Measurements from ENCODE around the gene AIDA.

AIDA gene

GRCh38 chr1:222629921-222630535 lies 82.3 kb downstream of the AIDA start:
- no peak overlapping the region for H2BK15ac ChIP-seq (replicated peaks; ENCODE audit: low read depth)
- H3K23ac ChIP-seq (ENCODE audit: low read length), result no peak overlapping the region
- H3K79me1 ChIP-seq (ENCODE audit: low read length), result no peaks in the 10 kb centered on the region
- no peak overlapping the region for H3K9ac ChIP-seq (ENCODE audit: low read length)
- H4K5ac ChIP-seq (ENCODE audit: low read length), result no peak overlapping the region
- no peak for DNase-seq
- no peak overlapping the region for H3K4ac ChIP-seq (ENCODE audit: low read depth, low read length)
- no peak overlapping the region for H2BK5ac ChIP-seq (ENCODE audit: low read length)
- H3K18ac ChIP-seq (ENCODE audit: low read length), result no peak overlapping the region
- H3K27me3 ChIP-seq (ENCODE audit: insufficient read depth, low read length, poor library complexity), result no peaks in the 10 kb centered on the region
- H3K36me3 ChIP-seq (ENCODE audit: control insufficient read depth, insufficient read depth, low read length), result peaks cover 16% of the 10 kb centered on the region
- no peak overlapping the region for H2AK5ac ChIP-seq (ENCODE audit: low read length)
- H3K56ac ChIP-seq (ENCODE audit: low read length), result no peak overlapping the region
- H3K27ac ChIP-seq (ENCODE audit: low read depth, low read length), result no peak overlapping the region
- H4K8ac ChIP-seq (ENCODE audit: low read depth, low read length), result no peak overlapping the region
- no peaks in the 10 kb centered on the region for H3K79me2 ChIP-seq (ENCODE audit: control insufficient read depth, insufficient read depth, low read length)
- no peak overlapping the region for H2BK120ac ChIP-seq (ENCODE audit: low read depth, low read length)
- H3K4me2 ChIP-seq (ENCODE audit: low read length), result no peak overlapping the region
- WGBS (ENCODE audit: extremely low coverage, insufficient coverage, low lambda C conversion rate), result no CpG with 5 or more reads among the region's 7 CpGs
- H3K4me1 ChIP-seq (ENCODE audit: control insufficient read depth, low read depth, low read length), result no peaks in the 10 kb centered on the region
- H3K4me3 ChIP-seq (ENCODE audit: low read length), result no peak overlapping the region

DNA sequence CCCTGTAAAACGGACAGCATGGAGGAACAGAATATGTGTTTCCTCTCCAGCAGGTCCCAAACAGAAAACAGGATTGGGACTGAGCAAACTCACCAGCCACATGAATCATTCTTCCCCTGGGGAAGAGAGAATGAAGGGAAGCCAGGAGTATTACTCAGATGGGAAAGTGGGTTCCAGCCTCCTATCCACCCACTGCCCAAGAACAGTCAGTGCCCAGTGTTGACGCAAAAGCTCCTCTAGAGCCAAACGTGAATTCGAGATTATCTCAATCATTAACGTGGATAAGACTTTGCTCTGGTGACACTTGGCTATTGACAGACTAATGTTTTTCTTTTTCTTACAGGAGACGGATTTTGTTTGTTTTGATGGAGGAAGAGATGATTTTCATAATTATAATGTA lies 85.1 kb downstream of the AIDA start:
- H3K36me3 ChIP-seq (ENCODE audit: control insufficient read depth, insufficient read depth, low read length), result peaks cover 14% of the 10 kb centered on the region
- H3K4me1 ChIP-seq (ENCODE audit: control insufficient read depth, low read depth, low read length), result no peaks in the 10 kb centered on the region
- no peak for DNase-seq
- no peak overlapping the region for H2BK120ac ChIP-seq (ENCODE audit: low read depth, low read length)
- no peak overlapping the region for H3K4me2 ChIP-seq (ENCODE audit: low read length)
- H3K79me2 ChIP-seq (ENCODE audit: control insufficient read depth, insufficient read depth, low read length), result no peaks in the 10 kb centered on the region
- H2AK5ac ChIP-seq (ENCODE audit: low read length), result no peak overlapping the region
- H2BK15ac ChIP-seq (replicated peaks; ENCODE audit: low read depth), result no peak overlapping the region
- no peak overlapping the region for H3K9ac ChIP-seq (ENCODE audit: low read length)
- H3K4me3 ChIP-seq (ENCODE audit: low read length), result no peak overlapping the region
- H3K23ac ChIP-seq (ENCODE audit: low read length), result no peak overlapping the region
- WGBS (ENCODE audit: extremely low coverage, insufficient coverage, low lambda C conversion rate), result 100% methylated on average over 1 of the region's 6 CpGs
- no peak overlapping the region for H3K56ac ChIP-seq (ENCODE audit: low read length)
- no peak overlapping the region for H4K5ac ChIP-seq (ENCODE audit: low read length)
- H4K8ac ChIP-seq (ENCODE audit: low read depth, low read length), result no peak overlapping the region
- H3K27ac ChIP-seq (ENCODE audit: low read depth, low read length), result no peak overlapping the region
- H3K79me1 ChIP-seq (ENCODE audit: low read length), result no peaks in the 10 kb centered on the region
- H3K27me3 ChIP-seq (ENCODE audit: insufficient read depth, low read length, poor library complexity), result no peaks in the 10 kb centered on the region
- no peak overlapping the region for H2BK5ac ChIP-seq (ENCODE audit: low read length)
- no peak overlapping the region for H3K18ac ChIP-seq (ENCODE audit: low read length)
- no peak overlapping the region for H3K4ac ChIP-seq (ENCODE audit: low read depth, low read length)

DNA sequence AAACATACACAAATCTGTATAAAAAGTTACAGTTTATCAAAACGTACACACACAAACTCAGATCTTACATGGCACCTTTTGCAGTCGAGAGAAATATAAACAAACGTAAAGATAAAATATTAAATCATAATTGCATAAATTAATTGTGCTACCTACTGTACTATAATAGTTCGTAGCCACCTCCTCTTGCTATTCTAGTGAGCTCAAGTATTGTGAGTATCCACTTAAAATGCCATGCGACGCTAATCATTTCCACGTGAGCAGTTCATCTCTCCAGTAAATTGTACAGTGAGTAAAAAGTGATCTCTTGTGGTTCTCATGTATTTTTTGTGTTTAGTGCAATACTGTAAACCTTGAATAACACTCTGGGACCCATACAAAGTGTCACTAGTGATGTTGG lies 88.1 kb downstream of the AIDA start:
- H3K18ac ChIP-seq (ENCODE audit: low read length), result no peak overlapping the region
- WGBS (ENCODE audit: extremely low coverage, insufficient coverage, low lambda C conversion rate), result no CpG with 5 or more reads among the region's 7 CpGs
- H3K36me3 ChIP-seq (ENCODE audit: control insufficient read depth, insufficient read depth, low read length), result peaks cover 8% of the 10 kb centered on the region
- H3K4me3 ChIP-seq (ENCODE audit: low read length), result no peak overlapping the region
- H3K9ac ChIP-seq (ENCODE audit: low read length), result no peak overlapping the region
- peaks cover 4% of the 10 kb centered on the region for H3K79me1 ChIP-seq (ENCODE audit: low read length)
- H3K56ac ChIP-seq (ENCODE audit: low read length), result no peak overlapping the region
- H3K23ac ChIP-seq (ENCODE audit: low read length), result no peak overlapping the region
- H2BK5ac ChIP-seq (ENCODE audit: low read length), result no peak overlapping the region
- H2BK120ac ChIP-seq (ENCODE audit: low read depth, low read length), result no peak overlapping the region
- H4K8ac ChIP-seq (ENCODE audit: low read depth, low read length), result no peak overlapping the region
- H3K4ac ChIP-seq (ENCODE audit: low read depth, low read length), result no peak overlapping the region
- no peak overlapping the region for H3K27ac ChIP-seq (ENCODE audit: low read depth, low read length)
- no peaks in the 10 kb centered on the region for H3K27me3 ChIP-seq (ENCODE audit: insufficient read depth, low read length, poor library complexity)
- no peak overlapping the region for H4K5ac ChIP-seq (ENCODE audit: low read length)
- DNase-seq, result no peak
- H3K4me1 ChIP-seq (ENCODE audit: control insufficient read depth, low read depth, low read length), result peaks cover 4% of the 10 kb centered on the region
- H2AK5ac ChIP-seq (ENCODE audit: low read length), result no peak overlapping the region
- H3K4me2 ChIP-seq (ENCODE audit: low read length), result no peak overlapping the region
- H2BK15ac ChIP-seq (replicated peaks; ENCODE audit: low read depth), result no peak overlapping the region
- peaks cover 9% of the 10 kb centered on the region for H3K79me2 ChIP-seq (ENCODE audit: control insufficient read depth, insufficient read depth, low read length)

- no peak overlapping the region for H3K4me3 ChIP-seq (ENCODE audit: low read length)
- H3K79me2 ChIP-seq (ENCODE audit: control insufficient read depth, insufficient read depth, low read length), result peaks cover 12% of the 10 kb centered on the region
- peaks cover 4% of the 10 kb centered on the region for H3K4me1 ChIP-seq (ENCODE audit: control insufficient read depth, low read depth, low read length)
- no peak overlapping the region for H4K5ac ChIP-seq (ENCODE audit: low read length)
- H4K8ac ChIP-seq (ENCODE audit: low read depth, low read length), result no peak overlapping the region
- H3K18ac ChIP-seq (ENCODE audit: low read length), result no peak overlapping the region
- H2BK15ac ChIP-seq (replicated peaks; ENCODE audit: low read depth), result no peak overlapping the region
- H3K4ac ChIP-seq (ENCODE audit: low read depth, low read length), result no peak overlapping the region
- no peak overlapping the region for H2AK5ac ChIP-seq (ENCODE audit: low read length)
- DNase-seq, result no peak
- no peak overlapping the region for H3K23ac ChIP-seq (ENCODE audit: low read length)
- peaks cover 1% of the 10 kb centered on the region for H3K36me3 ChIP-seq (ENCODE audit: control insufficient read depth, insufficient read depth, low read length)
- H3K27ac ChIP-seq (ENCODE audit: low read depth, low read length), result no peak overlapping the region
- no peak overlapping the region for H3K56ac ChIP-seq (ENCODE audit: low read length)
- H3K79me1 ChIP-seq (ENCODE audit: low read length), result peaks cover 4% of the 10 kb centered on the region
- H2BK5ac ChIP-seq (ENCODE audit: low read length), result no peak overlapping the region
- H3K27me3 ChIP-seq (ENCODE audit: insufficient read depth, low read length, poor library complexity), result no peaks in the 10 kb centered on the region
- no peak overlapping the region for H2BK120ac ChIP-seq (ENCODE audit: low read depth, low read length)
- no peak overlapping the region for H3K9ac ChIP-seq (ENCODE audit: low read length)
- no peak overlapping the region for H3K4me2 ChIP-seq (ENCODE audit: low read length)
Observed at GRCh38 chr1:222623458-222623857, 88.8 kb downstream of the AIDA start.

DNA sequence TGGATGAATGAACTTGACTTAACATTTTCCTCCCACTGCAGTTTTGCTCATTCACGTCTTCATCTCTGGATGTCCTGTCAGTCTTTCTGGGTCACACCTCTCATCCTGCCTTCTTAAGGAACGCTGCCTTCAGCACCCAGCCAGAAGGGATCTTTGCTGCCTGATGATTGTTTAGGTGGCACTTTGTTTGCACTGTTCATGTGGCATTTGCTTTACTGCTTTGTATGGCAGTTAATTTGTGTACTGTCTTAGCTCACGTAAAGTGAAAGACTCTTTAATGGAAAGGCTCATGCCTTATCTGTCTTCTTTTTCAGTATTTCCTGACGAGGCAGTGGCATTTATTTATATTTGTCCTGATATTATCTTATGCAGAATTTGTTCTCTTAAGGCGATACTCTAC lies 89.5 kb downstream of the AIDA start:
- WGBS (ENCODE audit: extremely low coverage, insufficient coverage, low lambda C conversion rate), result no CpG with 5 or more reads among the region's 5 CpGs
- Histone ChIP-seq H2BK120ac (ENCODE audit: low read depth, low read length) (no peak overlapping the region), H3K18ac (ENCODE audit: low read length) (no peak overlapping the region), H3K36me3 (ENCODE audit: control insufficient read depth, insufficient read depth, low read length) (peaks cover 1% of the 10 kb centered on the region), H4K5ac (ENCODE audit: low read length) (no peak overlapping the region), H2BK5ac (ENCODE audit: low read length) (no peak overlapping the region), H3K27me3 (ENCODE audit: insufficient read depth, low read length, poor library complexity) (no peaks in the 10 kb centered on the region), H2AK5ac (ENCODE audit: low read length) (no peak overlapping the region), H4K8ac (ENCODE audit: low read depth, low read length) (no peak overlapping the region), H2BK15ac (replicated peaks; ENCODE audit: low read depth) (no peak overlapping the region), H3K9ac (ENCODE audit: low read length) (no peak overlapping the region), H3K4ac (ENCODE audit: low read depth, low read length) (no peak overlapping the region), H3K4me1 (ENCODE audit: control insufficient read depth, low read depth, low read length) (peaks cover 4% of the 10 kb centered on the region), H3K27ac (ENCODE audit: low read depth, low read length) (no peak overlapping the region), H3K4me3 (ENCODE audit: low read length) (no peak overlapping the region), H3K79me2 (ENCODE audit: control insufficient read depth, insufficient read depth, low read length) (peaks cover 12% of the 10 kb centered on the region), H3K56ac (ENCODE audit: low read length) (no peak overlapping the region), H3K23ac (ENCODE audit: low read length) (no peak overlapping the region), H3K79me1 (ENCODE audit: low read length) (peaks cover 4% of the 10 kb centered on the region), H3K4me2 (ENCODE audit: low read length) (no peak overlapping the region)
- DNase-seq, result no peak

- Histone ChIP-seq H3K4me1 (ENCODE audit: control insufficient read depth, low read depth, low read length) (peaks cover 4% of the 10 kb centered on the region), H3K27ac (ENCODE audit: low read depth, low read length) (no peak overlapping the region), H2BK120ac (ENCODE audit: low read depth, low read length) (no peak overlapping the region), H2BK15ac (replicated peaks; ENCODE audit: low read depth) (no peak overlapping the region), H3K4ac (ENCODE audit: low read depth, low read length) (no peak overlapping the region), H4K8ac (ENCODE audit: low read depth, low read length) (no peak overlapping the region), H3K27me3 (ENCODE audit: insufficient read depth, low read length, poor library complexity) (no peaks in the 10 kb centered on the region), H2BK5ac (ENCODE audit: low read length) (no peak overlapping the region), H2AK5ac (ENCODE audit: low read length) (no peak overlapping the region), H3K9ac (ENCODE audit: low read length) (no peak overlapping the region), H4K5ac (ENCODE audit: low read length) (no peak overlapping the region), H3K36me3 (ENCODE audit: control insufficient read depth, insufficient read depth, low read length) (peaks cover 1% of the 10 kb centered on the region), H3K18ac (ENCODE audit: low read length) (no peak overlapping the region), H3K4me3 (ENCODE audit: low read length) (no peak overlapping the region), H3K23ac (ENCODE audit: low read length) (no peak overlapping the region), H3K79me1 (ENCODE audit: low read length) (peaks cover 4% of the 10 kb centered on the region), H3K56ac (ENCODE audit: low read length) (no peak overlapping the region), H3K79me2 (ENCODE audit: control insufficient read depth, insufficient read depth, low read length) (peaks cover 12% of the 10 kb centered on the region), H3K4me2 (ENCODE audit: low read length) (no peak overlapping the region)
- no CpG with 5 or more reads among the region's 2 CpGs for WGBS (ENCODE audit: extremely low coverage, insufficient coverage, low lambda C conversion rate)
- DNase-seq, result no peak
Observed at GRCh38 chr1:222620566-222620965, 91.7 kb downstream of the AIDA start.
